ENCODE data around the gene PRPF40A.
A peak's percentile ranks its signal among the peaks of the same experiment; 100 is the strongest.

Gene PRPF40A

GRCh38 chr2:152762202-152762601 lies 44.9 kb upstream of the PRPF40A start:
- H2AFZ ChIP-seq (ENCODE audit: low read length), result no peak overlapping the region
- no peak overlapping the region for H3K23ac ChIP-seq (ENCODE audit: low read depth, low read length, poor library complexity)
- H2BK120ac ChIP-seq (ENCODE audit: low read depth, low read length), result no peak overlapping the region
- H2AK5ac ChIP-seq (ENCODE audit: low read depth, low read length), result no peak overlapping the region
- no peaks in the 10 kb centered on the region for H3K9me3 ChIP-seq (replicated peaks in 1 of 2; ENCODE audit: control insufficient read depth in 2 of 2, insufficient read depth in 1 of 2, low read depth in 1 of 2, low read length in 2 of 2)
- H3K27me3 ChIP-seq (ENCODE audit: control insufficient read depth in 3 of 3, insufficient read depth in 3 of 3, low read depth in 1 of 3, low read length in 3 of 3), result no peaks in the 10 kb centered on the region
- no peak overlapping the region for H3K14ac ChIP-seq (ENCODE audit: low read length)
- peak; percentile 6 for DNase-seq (ENCODE audit: low spot score)
- no peak overlapping the region for H3K4me3 ChIP-seq (ENCODE audit: low read length in 2 of 2)
- H3K36me3 ChIP-seq (replicated peaks in 1 of 2; ENCODE audit: control insufficient read depth in 2 of 2, insufficient read depth in 2 of 2, low read length in 2 of 2), result peaks cover 3 to 67% of the 10 kb centered on the region in 2 donors
- no peak overlapping the region for H3K9ac ChIP-seq (ENCODE audit: low read depth, low read length, poor library complexity)
- H3K18ac ChIP-seq (ENCODE audit: low read length), result no peak overlapping the region
- no peak overlapping the region for H3K4ac ChIP-seq (ENCODE audit: low read length)
- no peak overlapping the region for H4K8ac ChIP-seq (ENCODE audit: low read depth, low read length)
- no peak overlapping the region for H2BK5ac ChIP-seq (ENCODE audit: low read length)
- H2BK15ac ChIP-seq (ENCODE audit: low read length), result no peak overlapping the region
- H4K91ac ChIP-seq (ENCODE audit: low read depth, low read length, poor library complexity), result no peak overlapping the region
- H2BK12ac ChIP-seq (ENCODE audit: low read length), result no peak overlapping the region
- H3K27ac ChIP-seq (replicated peaks; ENCODE audit: low read length), result no peak overlapping the region
- WGBS, 2 donors (ENCODE audit: extremely low coverage in 2 of 2, insufficient read length in 2 of 2, insufficient replicate concordance in 1 of 2), result no CpG with 5 or more reads among the region's 5 CpGs
- H3K4me1 ChIP-seq (ENCODE audit: control insufficient read depth in 2 of 2, insufficient read depth in 1 of 2, low read depth in 1 of 2, low read length in 2 of 2), result peaks cover 0 to 2% of the 10 kb centered on the region in 2 donors
- no peak overlapping the region for H3K4me2 ChIP-seq (ENCODE audit: insufficient read depth, low read length, poor library complexity, severe bottlenecking)
- no peaks in the 10 kb centered on the region for H3K79me1 ChIP-seq (ENCODE audit: low read depth, low read length)

GRCh38 chr2:152761214-152761613 lies 44.0 kb upstream of the PRPF40A start:
- no peak overlapping the region for H3K4ac ChIP-seq (ENCODE audit: low read length)
- no peak overlapping the region for H2AK5ac ChIP-seq (ENCODE audit: low read depth, low read length)
- H3K4me1 ChIP-seq (ENCODE audit: control insufficient read depth in 2 of 2, insufficient read depth in 1 of 2, low read depth in 1 of 2, low read length in 2 of 2), result peaks cover 0 to 2% of the 10 kb centered on the region in 2 donors
- H3K14ac ChIP-seq (ENCODE audit: low read length), result no peak overlapping the region
- H3K27ac ChIP-seq (replicated peaks; ENCODE audit: low read length), result no peak overlapping the region
- no peak overlapping the region for H3K9ac ChIP-seq (ENCODE audit: low read depth, low read length, poor library complexity)
- no peak overlapping the region for H3K4me2 ChIP-seq (ENCODE audit: insufficient read depth, low read length, poor library complexity, severe bottlenecking)
- H3K18ac ChIP-seq (ENCODE audit: low read length), result no peak overlapping the region
- no peaks in the 10 kb centered on the region for H3K9me3 ChIP-seq (replicated peaks in 1 of 2; ENCODE audit: control insufficient read depth in 2 of 2, insufficient read depth in 1 of 2, low read depth in 1 of 2, low read length in 2 of 2)
- peaks cover 3 to 77% of the 10 kb centered on the region in 2 donors for H3K36me3 ChIP-seq (replicated peaks in 1 of 2; ENCODE audit: control insufficient read depth in 2 of 2, insufficient read depth in 2 of 2, low read length in 2 of 2)
- H3K4me3 ChIP-seq (ENCODE audit: low read length in 2 of 2), result no peak overlapping the region
- no peak overlapping the region for H2AFZ ChIP-seq (ENCODE audit: low read length)
- H3K27me3 ChIP-seq (ENCODE audit: control insufficient read depth in 3 of 3, insufficient read depth in 3 of 3, low read depth in 1 of 3, low read length in 3 of 3), result no peaks in the 10 kb centered on the region
- no peak overlapping the region for H3K23ac ChIP-seq (ENCODE audit: low read depth, low read length, poor library complexity)
- no peak overlapping the region for H2BK15ac ChIP-seq (ENCODE audit: low read length)
- no peak overlapping the region for H4K91ac ChIP-seq (ENCODE audit: low read depth, low read length, poor library complexity)
- no peaks in the 10 kb centered on the region for H3K79me1 ChIP-seq (ENCODE audit: low read depth, low read length)
- H4K8ac ChIP-seq (ENCODE audit: low read depth, low read length), result no peak overlapping the region
- no CpG with 5 or more reads among the region's 4 CpGs for WGBS, 2 donors (ENCODE audit: extremely low coverage in 2 of 2, insufficient read length in 2 of 2, insufficient replicate concordance in 1 of 2)
- no peak overlapping the region for H2BK120ac ChIP-seq (ENCODE audit: low read depth, low read length)
- no peak overlapping the region for H2BK5ac ChIP-seq (ENCODE audit: low read length)
- no peak overlapping the region for H2BK12ac ChIP-seq (ENCODE audit: low read length)
- DNase-seq (ENCODE audit: low spot score), result no peak

- H2BK5ac ChIP-seq (ENCODE audit: low read length), result no peak overlapping the region
- H3K23ac ChIP-seq (ENCODE audit: low read depth, low read length, poor library complexity), result no peak overlapping the region
- no peak overlapping the region for H3K4ac ChIP-seq (ENCODE audit: low read length)
- H3K79me1 ChIP-seq (ENCODE audit: low read depth, low read length), result no peaks in the 10 kb centered on the region
- no peak overlapping the region for H2AK5ac ChIP-seq (ENCODE audit: low read depth, low read length)
- no peak overlapping the region for H3K9ac ChIP-seq (ENCODE audit: low read depth, low read length, poor library complexity)
- H2BK120ac ChIP-seq (ENCODE audit: low read depth, low read length), result no peak overlapping the region
- no CpG with 5 or more reads among the region's 6 CpGs for WGBS, 2 donors (ENCODE audit: extremely low coverage in 2 of 2, insufficient read length in 2 of 2, insufficient replicate concordance in 1 of 2)
- H2AFZ ChIP-seq (ENCODE audit: low read length), result no peak overlapping the region
- no peak overlapping the region for H2BK15ac ChIP-seq (ENCODE audit: low read length)
- peaks cover 3 to 94% of the 10 kb centered on the region in 2 donors for H3K36me3 ChIP-seq (replicated peaks in 1 of 2; ENCODE audit: control insufficient read depth in 2 of 2, insufficient read depth in 2 of 2, low read length in 2 of 2)
- H4K8ac ChIP-seq (ENCODE audit: low read depth, low read length), result no peak overlapping the region
- no peak overlapping the region for H3K4me2 ChIP-seq (ENCODE audit: insufficient read depth, low read length, poor library complexity, severe bottlenecking)
- no peak overlapping the region for H4K91ac ChIP-seq (ENCODE audit: low read depth, low read length, poor library complexity)
- no peak overlapping the region for H2BK12ac ChIP-seq (ENCODE audit: low read length)
- no peaks in the 10 kb centered on the region for H3K27me3 ChIP-seq (ENCODE audit: control insufficient read depth in 3 of 3, insufficient read depth in 3 of 3, low read depth in 1 of 3, low read length in 3 of 3)
- no peak for DNase-seq (ENCODE audit: low spot score)
- peaks cover 0 to 2% of the 10 kb centered on the region in 2 donors for H3K4me1 ChIP-seq (ENCODE audit: control insufficient read depth in 2 of 2, insufficient read depth in 1 of 2, low read depth in 1 of 2, low read length in 2 of 2)
- H3K14ac ChIP-seq (ENCODE audit: low read length), result no peak overlapping the region
- peaks cover 0 to 6% of the 10 kb centered on the region in 2 donors for H3K9me3 ChIP-seq (replicated peaks in 1 of 2; ENCODE audit: control insufficient read depth in 2 of 2, insufficient read depth in 1 of 2, low read depth in 1 of 2, low read length in 2 of 2)
- H3K18ac ChIP-seq (ENCODE audit: low read length), result no peak overlapping the region
- no peak overlapping the region for H3K4me3 ChIP-seq (ENCODE audit: low read length in 2 of 2)
- H3K27ac ChIP-seq (replicated peaks; ENCODE audit: low read length), result no peak overlapping the region
Measured at GRCh38 chr2:152759290-152760072, 42.2 kb upstream of the PRPF40A start.

DNA sequence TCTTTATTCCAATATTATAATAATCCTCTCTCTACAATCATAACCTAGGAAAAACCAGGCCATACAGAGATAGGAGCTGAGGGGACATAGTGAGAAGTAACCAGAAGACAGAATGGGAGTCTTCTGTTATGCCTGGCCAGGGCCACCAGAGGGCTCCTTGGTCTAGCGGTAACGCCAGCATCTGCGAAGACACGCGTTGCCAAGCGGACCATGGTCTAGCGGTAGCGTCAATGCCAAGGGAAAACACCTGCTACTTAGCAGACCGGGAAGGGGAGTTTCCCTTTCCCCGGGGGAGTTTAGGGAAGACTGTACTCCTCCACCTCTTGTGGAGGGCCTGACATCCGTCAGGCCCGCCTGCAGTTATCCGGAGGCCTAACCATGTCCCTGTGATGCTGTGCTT lies 37.8 kb upstream of the PRPF40A start:
- Histone ChIP-seq H2BK15ac (ENCODE audit: low read length) (no peak overlapping the region), H4K8ac (ENCODE audit: low read depth, low read length) (no peak overlapping the region), H3K9ac (ENCODE audit: low read depth, low read length, poor library complexity) (no peak overlapping the region), H3K23ac (ENCODE audit: low read depth, low read length, poor library complexity) (no peak overlapping the region), H3K4me3 (ENCODE audit: low read length in 2 of 2) (no peak overlapping the region), H3K4me1 (ENCODE audit: control insufficient read depth in 2 of 2, insufficient read depth in 1 of 2, low read depth in 1 of 2, low read length in 2 of 2) (no peaks in the 10 kb centered on the region), H3K4ac (ENCODE audit: low read length) (no peak overlapping the region), H2BK12ac (ENCODE audit: low read length) (no peak overlapping the region), H2BK5ac (ENCODE audit: low read length) (no peak overlapping the region), H3K14ac (ENCODE audit: low read length) (no peak overlapping the region), H2AFZ (ENCODE audit: low read length) (no peak overlapping the region), H3K18ac (ENCODE audit: low read length) (no peak overlapping the region), H3K27ac (replicated peaks; ENCODE audit: low read length) (no peak overlapping the region), H3K9me3 (replicated peaks in 1 of 2; ENCODE audit: control insufficient read depth in 2 of 2, insufficient read depth in 1 of 2, low read depth in 1 of 2, low read length in 2 of 2) (peaks cover 0 to 13% of the 10 kb centered on the region in 2 donors), H3K79me1 (ENCODE audit: low read depth, low read length) (no peaks in the 10 kb centered on the region), H3K36me3 (replicated peaks in 1 of 2; ENCODE audit: control insufficient read depth in 2 of 2, insufficient read depth in 2 of 2, low read length in 2 of 2) (peaks cover 3 to 100% of the 10 kb centered on the region in 2 donors), H4K91ac (ENCODE audit: low read depth, low read length, poor library complexity) (no peak overlapping the region), H2AK5ac (ENCODE audit: low read depth, low read length) (no peak overlapping the region), H3K4me2 (ENCODE audit: insufficient read depth, low read length, poor library complexity, severe bottlenecking) (no peak overlapping the region), H2BK120ac (ENCODE audit: low read depth, low read length) (no peak overlapping the region), H3K27me3 (ENCODE audit: control insufficient read depth in 3 of 3, insufficient read depth in 3 of 3, low read depth in 1 of 3, low read length in 3 of 3) (no peaks in the 10 kb centered on the region)
- no CpG with 5 or more reads among the region's 13 CpGs for WGBS, 2 donors (ENCODE audit: extremely low coverage in 2 of 2, insufficient read length in 2 of 2, insufficient replicate concordance in 1 of 2)
- DNase-seq (ENCODE audit: low spot score), result no peak
